ENCODE data around the gene PLK2.

The PLK2 gene

DNA sequence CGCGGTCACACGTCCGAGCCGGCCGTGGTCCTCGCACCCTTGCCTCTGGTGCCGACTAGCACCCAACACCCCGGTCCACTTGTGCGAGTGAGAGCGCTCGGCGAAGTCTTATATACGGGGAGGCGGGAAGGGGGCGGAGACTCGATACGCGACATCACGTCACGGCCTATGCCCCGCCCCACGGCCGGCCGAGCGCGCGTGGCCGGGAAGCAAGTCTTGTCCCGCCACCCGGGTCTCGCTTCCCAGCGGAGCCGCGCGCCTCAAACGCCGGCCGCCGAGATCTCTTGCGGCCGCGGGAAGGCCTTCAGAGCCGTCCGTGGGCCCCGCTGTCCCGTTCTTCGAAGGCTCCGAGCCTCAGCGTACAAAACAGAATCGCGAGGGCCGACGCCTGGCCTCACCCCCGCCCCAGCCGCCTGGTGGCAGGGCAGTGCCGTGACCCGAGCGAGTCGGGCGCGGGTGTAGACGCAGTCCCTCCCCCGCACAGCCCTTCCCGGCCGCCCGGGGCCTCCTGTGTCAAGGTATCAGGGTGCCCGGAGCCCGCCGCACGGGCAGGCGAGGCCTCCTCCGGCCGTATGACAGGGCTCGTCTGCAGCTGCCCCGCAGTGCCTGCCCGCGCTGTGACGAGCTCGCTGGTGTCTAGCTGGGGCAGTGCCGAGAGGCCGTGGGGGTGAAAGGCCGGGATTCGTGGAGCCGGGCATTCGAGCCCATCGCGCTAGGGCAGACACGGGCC lies at the start of gene PLK2:
Gene PLK2 (minus strand): TSS at position 85 of the 730 bp plus-strand sequence. CDS start 127 bp downstream, outside the sequence.
- Histone ChIP-seq H3K36me3 (ENCODE audit: control insufficient read depth, insufficient read depth, low read length) (no peaks in the 10 kb centered on the region), H3K9me3 (ENCODE audit: control insufficient read depth, low read length) (no peaks in the 10 kb centered on the region), H3K4me1 (ENCODE audit: control insufficient read depth, insufficient read depth, low read length) (no peaks in the 10 kb centered on the region), H3K4me3 (ENCODE audit: low read length) (peak within 1 kb of the TSS; percentile 61), H3K27me3 (ENCODE audit: control insufficient read depth, insufficient read depth, low read length) (no peaks in the 10 kb centered on the region), H3K9ac (ENCODE audit: low read length) (peak within 1 kb of the TSS; percentile 79)

DNA sequence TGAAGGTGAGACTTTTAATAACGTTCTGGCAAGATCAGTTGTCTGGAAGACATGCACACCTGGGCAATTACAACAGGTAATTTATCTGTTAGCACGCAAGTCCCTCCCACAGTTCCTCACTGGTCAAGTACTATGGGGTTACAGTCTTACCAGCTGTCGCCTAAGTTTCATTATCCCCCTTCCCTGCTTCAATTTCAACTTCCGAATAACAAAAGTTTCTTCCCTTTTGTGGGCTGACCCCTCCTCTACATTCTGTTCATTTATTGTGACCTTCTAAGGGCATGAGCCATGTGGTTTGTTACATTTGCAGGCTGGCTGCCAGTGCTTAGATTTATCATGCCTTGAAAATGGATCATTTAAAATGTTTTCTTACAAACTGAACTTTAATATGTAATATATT lies 47.8 kb upstream of the PLK2 start:
- Histone ChIP-seq H3K4me1 (ENCODE audit: control insufficient read depth, insufficient read depth, low read length) (no peaks in the 10 kb centered on the region), H3K27me3 (ENCODE audit: control insufficient read depth, insufficient read depth, low read length) (no peaks in the 10 kb centered on the region), H3K9ac (ENCODE audit: low read length) (no peak overlapping the region), H3K4me3 (ENCODE audit: low read length) (no peak overlapping the region), H3K9me3 (ENCODE audit: control insufficient read depth, low read length) (no peaks in the 10 kb centered on the region), H3K36me3 (ENCODE audit: control insufficient read depth, insufficient read depth, low read length) (no peaks in the 10 kb centered on the region)

DNA sequence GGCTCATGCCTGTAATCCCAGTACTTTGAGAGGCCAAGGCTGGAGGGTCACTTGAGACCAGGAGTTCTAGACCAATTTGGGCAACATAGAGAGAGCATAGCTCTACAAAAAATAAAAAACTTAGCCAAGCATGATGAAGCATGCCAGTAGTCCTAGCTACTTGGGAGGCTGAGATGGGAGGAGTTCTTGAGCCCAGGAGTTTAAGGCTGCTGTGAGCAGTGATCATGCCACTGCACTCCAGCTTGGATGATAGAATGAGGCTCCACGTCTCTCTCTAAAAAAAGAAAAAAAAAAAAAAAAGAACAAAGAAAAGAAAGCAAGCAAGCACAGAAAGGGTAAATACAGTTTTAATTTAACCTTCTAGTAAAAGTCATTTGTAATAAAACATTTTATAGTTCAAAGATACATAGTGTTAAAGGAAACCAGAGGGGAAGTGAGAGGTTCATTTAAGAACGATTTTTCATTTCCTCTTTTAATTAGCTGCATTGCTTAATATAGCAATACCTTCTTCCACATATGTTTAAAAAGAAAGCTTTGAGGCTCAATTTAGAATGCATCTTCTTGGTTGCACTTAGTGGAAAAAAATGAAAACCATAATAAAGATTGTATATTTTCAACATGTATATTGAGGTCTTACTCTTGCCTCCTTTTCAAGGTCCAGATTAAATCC lies 46.2 kb upstream of the PLK2 start:
- Histone ChIP-seq H3K9me3 (ENCODE audit: control insufficient read depth, low read length) (no peaks in the 10 kb centered on the region), H3K4me3 (ENCODE audit: low read length) (no peak overlapping the region), H3K36me3 (ENCODE audit: control insufficient read depth, insufficient read depth, low read length) (no peaks in the 10 kb centered on the region), H3K9ac (ENCODE audit: low read length) (no peak overlapping the region), H3K27me3 (ENCODE audit: control insufficient read depth, insufficient read depth, low read length) (no peaks in the 10 kb centered on the region), H3K4me1 (ENCODE audit: control insufficient read depth, insufficient read depth, low read length) (no peaks in the 10 kb centered on the region)

DNA sequence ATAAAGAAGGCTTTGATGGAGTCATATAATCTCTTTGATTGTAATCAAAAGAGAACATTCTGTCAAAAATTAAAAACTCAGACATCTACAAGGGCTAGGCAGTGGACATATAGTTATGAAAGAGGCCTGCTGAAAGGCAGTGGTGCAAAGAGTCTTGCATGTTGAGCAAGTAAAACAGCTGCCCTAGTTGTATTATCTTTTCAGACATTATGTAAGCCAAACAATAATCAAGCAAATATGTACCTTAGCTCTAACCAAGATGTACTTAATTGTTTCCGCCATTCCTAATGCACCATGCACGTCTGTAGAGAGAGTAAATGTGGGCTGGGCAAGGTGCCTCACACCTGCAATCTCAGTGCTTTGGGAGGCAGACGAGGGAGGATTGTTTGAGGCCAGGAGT lies 45.6 kb upstream of the PLK2 start:
- H3K27me3 ChIP-seq (ENCODE audit: control insufficient read depth, insufficient read depth, low read length), result no peaks in the 10 kb centered on the region

DNA sequence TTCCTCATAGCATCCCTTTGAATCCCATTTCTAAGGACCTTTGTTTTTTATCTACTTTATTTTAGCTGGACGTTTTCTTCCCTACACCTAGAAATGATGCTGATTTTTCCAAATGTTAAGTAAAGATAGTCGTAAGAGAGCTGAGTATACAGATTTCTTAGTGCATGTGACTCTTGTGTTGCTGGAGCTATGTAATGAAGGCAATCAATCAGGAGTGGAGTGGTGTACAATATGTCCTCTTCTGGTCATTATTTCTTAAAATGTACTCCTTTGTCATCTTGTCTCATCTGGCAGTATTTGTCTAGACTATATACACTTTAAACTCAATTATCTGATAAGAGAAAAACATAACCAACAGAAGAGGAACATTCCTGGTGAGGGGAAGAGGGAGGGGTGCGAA lies 44.9 kb upstream of the PLK2 start:
- no peaks in the 10 kb centered on the region for H3K4me1 ChIP-seq (ENCODE audit: control insufficient read depth, insufficient read depth, low read length)
- no peaks in the 10 kb centered on the region for H3K36me3 ChIP-seq (ENCODE audit: control insufficient read depth, insufficient read depth, low read length)
- no peaks in the 10 kb centered on the region for H3K9me3 ChIP-seq (ENCODE audit: control insufficient read depth, low read length)
- no peaks in the 10 kb centered on the region for H3K27me3 ChIP-seq (ENCODE audit: control insufficient read depth, insufficient read depth, low read length)
- H3K4me3 ChIP-seq (ENCODE audit: low read length), result no peak overlapping the region
- no peak overlapping the region for H3K9ac ChIP-seq (ENCODE audit: low read length)

More for the DNA sequence above, 45.6 kb upstream of the PLK2 start:
- H3K4me3 ChIP-seq (ENCODE audit: low read length), result no peak overlapping the region
- no peaks in the 10 kb centered on the region for H3K4me1 ChIP-seq (ENCODE audit: control insufficient read depth, insufficient read depth, low read length)
- no peaks in the 10 kb centered on the region for H3K9me3 ChIP-seq (ENCODE audit: control insufficient read depth, low read length)
- H3K36me3 ChIP-seq (ENCODE audit: control insufficient read depth, insufficient read depth, low read length), result no peaks in the 10 kb centered on the region
- no peak overlapping the region for H3K9ac ChIP-seq (ENCODE audit: low read length)

DNA sequence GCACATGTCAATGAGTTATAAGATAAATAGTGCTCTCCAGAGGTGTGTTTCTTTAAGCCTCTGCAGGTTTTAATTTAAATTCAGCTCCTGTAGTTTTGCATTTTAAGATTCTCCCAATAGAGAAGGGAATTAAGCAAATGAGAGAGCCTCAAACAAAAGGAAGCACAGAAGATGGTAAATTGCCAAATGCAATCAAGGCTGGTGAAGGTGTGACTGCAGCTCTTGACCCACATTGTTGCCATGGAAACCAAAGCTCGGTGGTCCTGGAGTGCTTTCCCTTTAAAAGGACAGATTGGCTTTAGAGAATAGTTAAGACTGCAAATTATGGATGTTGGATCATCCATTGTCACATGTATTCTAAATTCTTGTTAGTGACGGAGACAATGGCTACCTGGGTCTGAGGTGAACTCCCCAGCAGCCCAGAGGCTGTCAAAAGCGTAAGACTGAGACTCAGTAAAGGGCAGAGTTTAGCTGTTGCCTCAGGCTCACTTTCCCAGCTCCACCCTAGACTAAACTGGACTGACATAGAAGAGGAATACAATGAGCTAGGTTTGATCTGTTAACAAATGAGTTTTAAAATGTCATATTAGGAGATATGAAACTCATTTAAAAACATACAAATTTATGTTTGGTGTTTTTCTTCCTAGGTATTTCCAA lies 43.6 kb upstream of the PLK2 start:
- Histone ChIP-seq H3K9ac (ENCODE audit: low read length) (no peak overlapping the region), H3K4me1 (ENCODE audit: control insufficient read depth, insufficient read depth, low read length) (no peaks in the 10 kb centered on the region), H3K4me3 (ENCODE audit: low read length) (no peak overlapping the region), H3K36me3 (ENCODE audit: control insufficient read depth, insufficient read depth, low read length) (no peaks in the 10 kb centered on the region), H3K27me3 (ENCODE audit: control insufficient read depth, insufficient read depth, low read length) (no peaks in the 10 kb centered on the region), H3K9me3 (ENCODE audit: control insufficient read depth, low read length) (no peaks in the 10 kb centered on the region)

DNA sequence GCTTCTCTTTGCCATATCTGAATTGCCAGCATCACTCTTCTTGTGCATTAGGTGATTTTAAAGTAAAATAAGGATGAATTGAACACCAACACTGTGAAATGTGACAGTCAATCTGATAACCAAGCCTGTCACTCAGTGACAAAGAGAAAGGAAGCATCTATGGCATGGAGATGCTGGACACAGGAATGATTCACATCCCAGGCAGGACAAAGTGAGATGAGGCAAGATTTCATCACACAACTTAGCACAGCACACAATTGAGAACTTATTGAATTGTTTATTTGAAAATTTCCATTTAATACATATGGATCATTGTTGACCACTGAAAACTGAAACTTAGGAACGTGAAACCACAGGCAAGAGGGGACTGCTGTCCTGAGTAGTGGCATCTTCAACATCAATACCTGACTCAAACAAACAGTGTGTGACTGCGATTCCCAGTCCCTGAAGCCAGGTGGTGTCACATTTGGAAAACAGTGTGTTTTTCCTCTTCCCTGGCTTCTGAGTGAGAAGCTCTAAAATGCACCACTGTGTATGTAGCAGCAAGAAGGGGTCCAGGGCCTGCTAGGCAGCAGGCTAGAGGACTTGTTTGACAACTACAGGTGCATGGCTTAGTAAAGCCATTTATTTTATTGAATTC lies 42.0 kb upstream of the PLK2 start:
- Histone ChIP-seq H3K9me3 (ENCODE audit: control insufficient read depth, low read length) (no peaks in the 10 kb centered on the region), H3K27me3 (ENCODE audit: control insufficient read depth, insufficient read depth, low read length) (no peaks in the 10 kb centered on the region), H3K4me3 (ENCODE audit: low read length) (no peak overlapping the region), H3K4me1 (ENCODE audit: control insufficient read depth, insufficient read depth, low read length) (no peaks in the 10 kb centered on the region), H3K36me3 (ENCODE audit: control insufficient read depth, insufficient read depth, low read length) (no peaks in the 10 kb centered on the region), H3K9ac (ENCODE audit: low read length) (no peak overlapping the region)

DNA sequence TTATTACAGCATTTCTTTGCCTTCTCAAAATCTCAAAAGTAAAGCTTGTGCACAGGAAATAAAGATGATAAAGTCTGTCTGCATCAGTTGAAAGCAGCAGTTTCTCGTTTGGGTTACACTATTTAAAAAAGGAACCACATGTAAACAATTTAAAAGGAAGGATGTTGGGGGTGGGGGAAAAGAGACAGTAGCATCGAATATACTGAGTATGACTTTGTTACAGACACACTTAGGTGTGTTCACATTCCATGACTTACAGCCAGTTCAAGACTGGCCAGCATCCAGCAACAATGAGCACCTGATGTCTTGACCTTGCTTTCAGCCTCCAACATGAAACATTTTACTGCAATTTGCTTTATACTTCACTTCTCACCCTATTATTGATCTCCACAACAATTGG lies 40.1 kb upstream of the PLK2 start:
- H3K4me1 ChIP-seq (ENCODE audit: control insufficient read depth, insufficient read depth, low read length), result no peaks in the 10 kb centered on the region
- no peaks in the 10 kb centered on the region for H3K27me3 ChIP-seq (ENCODE audit: control insufficient read depth, insufficient read depth, low read length)
- H3K36me3 ChIP-seq (ENCODE audit: control insufficient read depth, insufficient read depth, low read length), result no peaks in the 10 kb centered on the region
- no peaks in the 10 kb centered on the region for H3K9me3 ChIP-seq (ENCODE audit: control insufficient read depth, low read length)
- H3K9ac ChIP-seq (ENCODE audit: low read length), result no peak overlapping the region
- H3K4me3 ChIP-seq (ENCODE audit: low read length), result no peak overlapping the region

DNA sequence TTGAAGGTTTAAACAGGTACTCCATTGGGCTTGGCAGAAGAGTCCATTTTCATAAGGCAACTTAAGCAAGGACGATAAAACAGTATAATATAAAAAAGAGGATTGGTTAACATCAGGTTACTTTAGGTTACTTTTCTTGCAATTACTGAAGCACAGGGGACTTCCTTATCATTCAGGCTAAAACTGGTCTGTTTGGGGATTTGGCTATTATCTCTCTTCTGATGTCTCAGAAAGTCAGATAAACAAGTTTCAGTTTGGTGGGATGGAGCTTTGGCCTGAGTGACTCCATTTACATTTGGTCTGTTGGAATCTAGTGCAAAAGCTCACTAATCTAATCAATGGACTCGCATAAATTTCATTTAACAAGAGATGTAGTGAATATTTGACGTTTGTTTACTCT lies 39.3 kb upstream of the PLK2 start:
- H3K36me3 ChIP-seq (ENCODE audit: control insufficient read depth, insufficient read depth, low read length), result no peaks in the 10 kb centered on the region
- H3K9ac ChIP-seq (ENCODE audit: low read length), result no peak overlapping the region
- H3K4me1 ChIP-seq (ENCODE audit: control insufficient read depth, insufficient read depth, low read length), result no peaks in the 10 kb centered on the region
- H3K4me3 ChIP-seq (ENCODE audit: low read length), result no peak overlapping the region
- no peaks in the 10 kb centered on the region for H3K9me3 ChIP-seq (ENCODE audit: control insufficient read depth, low read length)
- no peaks in the 10 kb centered on the region for H3K27me3 ChIP-seq (ENCODE audit: control insufficient read depth, insufficient read depth, low read length)

DNA sequence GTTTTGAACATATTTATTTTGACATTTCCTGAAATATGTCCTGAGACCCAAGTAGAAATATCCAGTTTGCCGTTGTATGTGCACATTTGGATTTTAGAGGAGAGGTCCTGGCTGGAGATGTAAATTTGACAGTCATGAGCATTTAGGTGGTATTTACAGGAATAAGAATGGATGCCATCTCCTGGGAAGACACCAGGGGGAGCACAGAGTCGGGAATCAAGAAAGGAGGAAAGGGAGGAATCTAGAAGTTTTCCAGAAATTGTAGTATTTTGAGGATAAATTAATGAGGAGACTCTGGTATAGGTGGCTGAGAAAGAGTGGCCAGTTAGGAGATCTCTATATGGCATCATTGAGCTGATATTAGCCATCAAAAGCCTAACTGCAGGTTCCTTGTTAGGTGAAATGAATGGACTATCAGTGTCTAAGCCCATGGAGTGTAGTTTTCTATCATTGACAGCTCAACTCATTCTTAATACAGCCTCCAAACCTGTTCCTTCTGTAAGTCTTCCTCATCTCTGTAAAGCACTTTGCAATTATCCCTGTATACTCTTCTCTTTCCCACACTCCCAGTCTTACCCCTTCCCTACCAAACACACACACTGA lies 38.6 kb upstream of the PLK2 start:
- Histone ChIP-seq H3K9ac (ENCODE audit: low read length) (no peak overlapping the region), H3K9me3 (ENCODE audit: control insufficient read depth, low read length) (no peaks in the 10 kb centered on the region), H3K4me3 (ENCODE audit: low read length) (no peak overlapping the region), H3K4me1 (ENCODE audit: control insufficient read depth, insufficient read depth, low read length) (no peaks in the 10 kb centered on the region), H3K36me3 (ENCODE audit: control insufficient read depth, insufficient read depth, low read length) (no peaks in the 10 kb centered on the region), H3K27me3 (ENCODE audit: control insufficient read depth, insufficient read depth, low read length) (no peaks in the 10 kb centered on the region)

DNA sequence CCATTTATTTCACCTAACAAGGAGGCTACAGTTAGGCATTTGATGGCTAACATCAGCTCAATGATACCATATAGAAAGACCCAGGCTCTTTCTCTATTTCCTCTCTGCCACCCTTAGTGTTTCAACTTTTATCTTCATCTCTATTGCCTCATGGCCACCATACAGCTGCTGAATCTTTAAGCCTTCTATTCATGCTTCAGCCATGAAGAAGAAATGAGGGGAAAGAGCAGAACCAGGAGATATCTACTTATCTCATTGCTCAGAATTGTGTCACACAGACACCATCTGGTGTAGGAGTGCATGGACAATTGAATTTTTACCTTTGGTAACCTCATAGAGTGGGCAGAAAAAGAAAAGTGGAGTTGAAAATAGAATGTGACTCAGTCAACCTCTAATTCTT lies 38.0 kb upstream of the PLK2 start:
- Histone ChIP-seq H3K4me3 (ENCODE audit: low read length) (no peak overlapping the region), H3K9ac (ENCODE audit: low read length) (no peak overlapping the region), H3K4me1 (ENCODE audit: control insufficient read depth, insufficient read depth, low read length) (no peaks in the 10 kb centered on the region)

DNA sequence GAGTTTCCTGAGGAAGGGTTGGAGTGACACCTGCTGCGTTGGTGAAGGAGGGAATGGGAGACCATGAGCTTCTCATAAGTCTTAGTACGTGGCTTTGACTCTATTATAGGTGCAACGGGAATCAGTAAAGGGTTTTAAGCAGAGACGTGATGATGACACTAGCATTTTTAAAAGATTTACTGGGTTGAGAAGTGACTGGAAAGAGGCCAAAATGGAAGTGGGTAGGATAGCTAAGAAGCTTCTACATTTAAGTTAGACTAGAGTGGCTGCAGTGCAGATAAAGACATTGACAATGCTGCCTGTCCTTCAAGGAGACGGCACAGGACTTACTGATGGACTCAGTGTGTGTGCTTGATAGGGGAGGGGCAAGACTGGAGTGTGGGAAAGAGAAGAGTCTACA lies 37.5 kb upstream of the PLK2 start:
- H3K36me3 ChIP-seq (ENCODE audit: control insufficient read depth, insufficient read depth, low read length), result no peaks in the 10 kb centered on the region
- no peaks in the 10 kb centered on the region for H3K9me3 ChIP-seq (ENCODE audit: control insufficient read depth, low read length)
- H3K9ac ChIP-seq (ENCODE audit: low read length), result no peak overlapping the region
- H3K4me1 ChIP-seq (ENCODE audit: control insufficient read depth, insufficient read depth, low read length), result no peaks in the 10 kb centered on the region
- H3K4me3 ChIP-seq (ENCODE audit: low read length), result no peak overlapping the region
- H3K27me3 ChIP-seq (ENCODE audit: control insufficient read depth, insufficient read depth, low read length), result no peaks in the 10 kb centered on the region

More for the DNA sequence above, 38.0 kb upstream of the PLK2 start:
- H3K9me3 ChIP-seq (ENCODE audit: control insufficient read depth, low read length), result no peaks in the 10 kb centered on the region
- no peaks in the 10 kb centered on the region for H3K27me3 ChIP-seq (ENCODE audit: control insufficient read depth, insufficient read depth, low read length)
- no peaks in the 10 kb centered on the region for H3K36me3 ChIP-seq (ENCODE audit: control insufficient read depth, insufficient read depth, low read length)

Data from mucosa of stomach (tissue), 1 donor.